Breast epithelium (tissue), 4 donors: Measurements from ENCODE around the gene NAP1L5. TPM values are rescaled to one million over a fixed set of nuclear protein-coding genes. Genes with fewer than 3 reads are reported as not detected.

Experiments used
- DNase-seq, 2 donors: peaks; one replicate each; pipeline ENCODE4 v3.0.0-alpha.2; 2019; ENCODE audit warnings: low spot score in 2 of 2
- H3K27ac ChIP-seq, 2 donors: fragments of 200-600 bp; sonication (generic) in 1 of 2; one replicate each; pipeline ENCODE4 v1.5.1; 2016 to 2019; ENCODE audit warnings: mild to moderate bottlenecking in 1 of 2
- H3K27me3 ChIP-seq, 2 donors: fragments of 200-600 bp; sonication (generic) in 1 of 2; one replicate each; pipeline versions ENCODE4 v1.5.1 to v1.6.0; 2017 to 2019; ENCODE audit warnings: control low read depth in 1 of 2, mild to moderate bottlenecking in 1 of 2
- H3K36me3 ChIP-seq: fragments of 200-600 bp; one replicate; pipeline ENCODE4 v1.5.1; 2019
- H3K4me1 ChIP-seq, 2 donors: fragments of 200-600 bp; sonication (generic); one replicate each; pipeline ENCODE4 v1.5.1; 2016 to 2019; ENCODE audit warnings: control low read depth in 1 of 2
- H3K4me3 ChIP-seq, 3 donors: fragments of 200-600 bp; sonication (generic); 1 replicate in 2 of 3; 2 replicates in 1 of 3; pipeline ENCODE4 v1.5.1; 2016 to 2019; ENCODE audit warnings: mild to moderate bottlenecking in 3 of 3, moderate library complexity in 2 of 3
- H3K9me3 ChIP-seq, 2 donors: fragments of 200-600 bp; sonication (generic) in 1 of 2; one replicate each; pipeline ENCODE4 v1.5.1; 2016 to 2019; ENCODE audit warnings: control low read depth in 1 of 2
- POLR2A ChIP-seq: fragments of 450-650 bp; IDR thresholded peaks from one replicate; pipeline ENCODE4 v1.6.1; 2016; ENCODE audit warnings: antibody characterized with exemption, mild to moderate bottlenecking, moderate library complexity
- POLR2AphosphoS5 ChIP-seq, 3 donors: sonication (generic); formaldehyde crosslinking; IDR thresholded peaks; one replicate each; pipeline ENCODE4 v1.6.1; 2017; ENCODE audit warnings: antibody characterized with exemption in 3 of 3
- intact Hi-C: fragments of 100-400 bp; cut with DNase I; formaldehyde crosslinking; loops from one replicate; pipeline ENCODE4 v1.15.1; 2023; ENCODE audit warnings: low total_unique reads
- total RNA-seq, 3 donors: library from RNA; depleted of rRNA; stranded (reverse); fragments of >200 nt; gene quantifications; one replicate each; pipeline ENCODE4 v1.1.0, GENCODE V29; 2016
- TF ChIP-seq, protein P1 (sequence below), 3 donors: fragments of 450-650 bp; IDR thresholded peaks; one replicate each; pipeline ENCODE4 v1.5.1; 2016 to 2017; ENCODE audit warnings: antibody characterized with exemption in 3 of 3, mild to moderate bottlenecking in 3 of 3, moderate library complexity in 3 of 3

The NAP1L5 gene
- total RNA-seq, 3 donors from 2014 or later: 5.9 to 10.5 (median 7.0) TPM

DNA sequence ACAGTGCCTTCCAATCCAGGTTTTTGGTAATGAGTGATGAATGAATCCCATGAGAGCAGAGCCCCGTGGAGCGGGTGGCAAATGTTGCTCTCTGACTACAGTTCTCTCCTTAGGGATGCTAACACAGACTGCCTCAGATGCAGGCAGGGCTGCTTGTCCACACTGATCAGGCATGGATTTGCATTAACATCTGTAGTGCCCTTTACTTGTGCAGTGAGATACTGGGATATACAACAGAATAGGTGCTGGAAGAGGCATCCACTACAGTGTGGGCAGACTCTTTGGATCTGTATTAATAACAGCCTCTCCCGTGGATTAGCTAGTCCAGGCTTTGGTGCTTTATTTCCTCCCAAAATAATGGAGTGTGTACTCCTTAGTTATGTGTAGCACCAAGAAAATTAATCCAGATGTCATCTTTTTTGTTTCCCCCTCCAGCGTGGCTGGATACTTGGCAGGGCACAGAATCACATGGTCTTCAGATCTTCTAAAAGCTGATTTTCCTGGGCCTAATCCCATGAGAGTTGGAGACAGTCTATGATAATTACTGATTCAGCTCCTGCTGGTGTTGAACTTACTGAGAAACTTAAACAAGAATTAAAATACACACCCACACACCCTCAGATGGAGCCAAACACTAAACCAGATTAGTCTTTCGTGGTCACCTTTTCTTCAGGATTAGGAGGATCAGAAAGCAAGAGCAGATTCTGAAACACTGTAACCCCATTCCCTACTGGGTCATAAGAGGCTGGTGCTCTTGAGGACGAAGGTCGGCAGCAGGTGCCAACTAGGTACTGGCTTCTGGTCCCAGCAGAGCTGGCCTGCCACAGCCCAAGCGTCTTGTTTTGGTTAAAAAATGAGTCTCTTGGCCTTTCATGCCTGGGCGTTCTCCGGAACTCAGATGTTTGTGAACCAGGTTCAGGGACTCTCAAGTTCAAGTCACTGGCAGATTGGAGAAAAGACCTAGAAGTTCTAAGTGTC lies 23.1 kb upstream of the NAP1L5 start:
- DNase-seq: no peak

DNA sequence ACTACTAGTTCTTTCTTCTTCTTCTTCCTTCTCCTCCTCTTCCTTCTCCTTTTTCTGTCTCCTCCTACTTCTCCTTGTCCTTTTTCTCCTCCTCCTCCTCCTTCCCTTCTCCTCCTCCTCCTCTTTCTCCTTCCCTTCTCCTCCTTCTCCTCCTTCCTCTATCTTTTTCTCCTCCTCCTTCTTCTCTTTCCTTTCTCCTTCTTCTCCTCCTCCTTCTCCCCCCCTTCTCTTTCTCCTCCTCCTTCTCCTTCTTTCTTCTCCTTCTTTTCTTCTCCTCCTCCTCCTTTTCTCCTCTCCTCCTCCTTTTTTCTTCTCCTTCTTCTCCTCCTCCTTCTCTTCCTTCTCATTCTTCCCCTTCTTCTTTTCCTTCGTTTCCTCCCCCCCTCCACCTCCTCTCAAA lies 21.8 kb upstream of the NAP1L5 start:
- Histone ChIP-seq H3K27ac (no peak overlapping the region), H3K27me3 (no peaks in the 10 kb centered on the region), H3K4me3 (no peak overlapping the region), H3K36me3 (peaks cover 4% of the 10 kb centered on the region), H3K9me3 (peaks cover 0 to 22% of the 10 kb centered on the region in 2 donors), H3K4me1 (no peaks in the 10 kb centered on the region)
- intact Hi-C loops: no loop called here
- DNase-seq: no peak
- TF ChIP-seq POLR2AphosphoS5 (IDR thresholded peaks at IDR 0.05) (no peak), POLR2A (no peak)

More for the DNA sequence above, 23.1 kb upstream of the NAP1L5 start:
- Histone ChIP-seq H3K36me3 (peaks cover 4% of the 10 kb centered on the region), H3K9me3 (peaks cover 0 to 22% of the 10 kb centered on the region in 2 donors), H3K4me3 (no peak overlapping the region), H3K27me3 (no peaks in the 10 kb centered on the region), H3K27ac (peak overlapping the region in 1 of 2 donors; percentile 27), H3K4me1 (no peaks in the 10 kb centered on the region)
- intact Hi-C loops: loop anchor here (10.0 kb wide), 1 partner anchor 284 kb away; no protein-coding TSS in a partner anchor
- no peak for TF ChIP-seq POLR2A
- no peak for TF ChIP-seq POLR2AphosphoS5 (IDR thresholded peaks at IDR 0.05)
- TF ChIP-seq, protein P1, sequence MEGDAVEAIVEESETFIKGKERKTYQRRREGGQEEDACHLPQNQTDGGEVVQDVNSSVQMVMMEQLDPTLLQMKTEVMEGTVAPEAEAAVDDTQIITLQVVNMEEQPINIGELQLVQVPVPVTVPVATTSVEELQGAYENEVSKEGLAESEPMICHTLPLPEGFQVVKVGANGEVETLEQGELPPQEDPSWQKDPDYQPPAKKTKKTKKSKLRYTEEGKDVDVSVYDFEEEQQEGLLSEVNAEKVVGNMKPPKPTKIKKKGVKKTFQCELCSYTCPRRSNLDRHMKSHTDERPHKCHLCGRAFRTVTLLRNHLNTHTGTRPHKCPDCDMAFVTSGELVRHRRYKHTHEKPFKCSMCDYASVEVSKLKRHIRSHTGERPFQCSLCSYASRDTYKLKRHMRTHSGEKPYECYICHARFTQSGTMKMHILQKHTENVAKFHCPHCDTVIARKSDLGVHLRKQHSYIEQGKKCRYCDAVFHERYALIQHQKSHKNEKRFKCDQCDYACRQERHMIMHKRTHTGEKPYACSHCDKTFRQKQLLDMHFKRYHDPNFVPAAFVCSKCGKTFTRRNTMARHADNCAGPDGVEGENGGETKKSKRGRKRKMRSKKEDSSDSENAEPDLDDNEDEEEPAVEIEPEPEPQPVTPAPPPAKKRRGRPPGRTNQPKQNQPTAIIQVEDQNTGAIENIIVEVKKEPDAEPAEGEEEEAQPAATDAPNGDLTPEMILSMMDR (IDR thresholded peaks at IDR 0.05): no peak

DNA sequence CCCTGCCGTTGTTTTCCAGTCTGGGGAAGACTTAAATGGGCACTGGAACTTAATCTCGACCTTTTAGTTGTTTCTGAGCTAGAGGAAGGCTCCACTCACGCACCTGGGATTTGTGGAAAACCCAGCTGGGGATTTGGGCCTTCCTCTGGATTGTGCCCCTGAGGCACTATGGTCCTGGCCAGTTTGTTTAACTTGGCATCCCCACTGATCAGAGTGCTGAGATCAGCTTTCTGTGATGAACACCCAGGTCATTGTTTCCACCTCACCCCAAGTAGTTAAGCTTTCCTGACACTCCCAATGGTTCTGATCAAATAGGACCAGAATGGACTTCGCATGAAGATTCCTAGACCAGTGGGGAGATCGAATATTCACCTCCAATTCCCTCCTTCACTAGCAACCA lies 20.5 kb upstream of the NAP1L5 start:
- peaks cover 4% of the 10 kb centered on the region for H3K36me3 ChIP-seq
- H3K9me3 ChIP-seq: peaks cover 0 to 22% of the 10 kb centered on the region in 2 donors
- no peaks in the 10 kb centered on the region for H3K27me3 ChIP-seq
- no peak overlapping the region for H3K27ac ChIP-seq
- H3K4me1 ChIP-seq: no peaks in the 10 kb centered on the region
- no peak for DNase-seq
- TF ChIP-seq, protein P1 (IDR thresholded peaks at IDR 0.05): no peak
- no peak for TF ChIP-seq POLR2A
- no peak for TF ChIP-seq POLR2AphosphoS5 (IDR thresholded peaks at IDR 0.05)
- intact Hi-C loops: no loop called here
- H3K4me3 ChIP-seq: no peak overlapping the region

DNA sequence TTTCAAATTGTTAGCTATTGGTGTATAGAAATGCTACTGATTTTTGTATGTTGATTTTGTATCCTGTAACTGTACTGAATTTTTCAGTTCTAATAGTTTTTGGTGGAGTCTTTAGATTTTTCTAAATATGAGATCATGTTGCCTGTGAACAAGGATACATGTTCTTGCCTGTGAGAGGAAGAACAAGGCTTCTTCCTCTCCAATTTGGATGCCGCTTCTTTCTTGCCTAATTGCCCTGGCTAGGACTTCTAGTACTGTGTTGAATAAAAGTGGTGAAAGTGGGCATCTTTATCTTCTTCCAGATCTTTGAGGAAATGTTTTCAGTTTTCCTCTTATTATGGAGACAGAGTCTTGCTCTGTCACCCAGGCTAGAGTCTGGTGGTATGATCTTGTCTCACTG lies 16.2 kb upstream of the NAP1L5 start:
- Histone ChIP-seq H3K4me3 (no peak overlapping the region), H3K27ac (no peak overlapping the region), H3K9me3 (peaks cover 0 to 22% of the 10 kb centered on the region in 2 donors), H3K4me1 (no peaks in the 10 kb centered on the region), H3K36me3 (peaks cover 4% of the 10 kb centered on the region), H3K27me3 (no peaks in the 10 kb centered on the region)
- intact Hi-C loops: no loop called here
- no peak for DNase-seq
- TF ChIP-seq, protein P1 (IDR thresholded peaks at IDR 0.05): no peak
- TF ChIP-seq POLR2A (no peak), POLR2AphosphoS5 (IDR thresholded peaks at IDR 0.05) (no peak)

DNA sequence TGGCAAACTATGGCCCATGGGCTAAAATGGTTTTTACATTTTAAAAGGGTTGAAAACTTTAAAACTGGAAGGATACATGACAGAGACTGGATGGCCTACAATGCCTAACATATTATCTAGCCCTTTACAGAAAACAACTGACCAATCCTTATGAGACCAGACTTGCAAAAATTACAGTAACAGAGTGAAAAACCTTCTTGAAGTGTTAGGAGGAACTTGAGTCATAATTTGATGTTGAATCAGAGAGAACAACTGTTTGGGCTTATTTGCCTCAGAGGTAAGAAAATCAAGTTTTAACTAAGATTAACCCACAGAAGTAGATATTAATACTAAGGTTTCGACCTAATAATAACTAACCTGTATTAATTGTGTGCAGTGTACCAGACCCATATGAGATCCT lies 12.4 kb upstream of the NAP1L5 start:
- Histone ChIP-seq H3K4me1 (peaks cover 0 to 5% of the 10 kb centered on the region in 2 donors), H3K27ac (no peak overlapping the region), H3K9me3 (no peaks in the 10 kb centered on the region), H3K27me3 (no peaks in the 10 kb centered on the region), H3K4me3 (no peak overlapping the region), H3K36me3 (no peaks in the 10 kb centered on the region)
- TF ChIP-seq POLR2A: no peak
- no peak for TF ChIP-seq POLR2AphosphoS5 (IDR thresholded peaks at IDR 0.05)
- TF ChIP-seq, protein P1 (IDR thresholded peaks at IDR 0.05): no peak
- no peak for DNase-seq
- intact Hi-C loops: no loop called here
